HepG2 (cell line): ENCODE measurements around the gene DSTN. TPM values are rescaled to one million over a fixed set of nuclear protein-coding genes. Genes with fewer than 3 reads are reported as not detected.

Experiments
- AGO2 ChIP-seq: fragments of 200-400 bp; formaldehyde crosslinking; optimal IDR thresholded peaks from 2 replicates; pipeline ENCODE3; 2017; ENCODE audit warnings: mild to moderate bottlenecking, low read depth, low read length, moderate library complexity
- BHLHE40 ChIP-seq: IDR thresholded peaks from 2 replicates; pipeline ENCODE4 v1.6.1; 2011; ENCODE audit warnings: low read length, improper control_type of control experiment
- BRD4 ChIP-seq: sonication (generic); formaldehyde crosslinking; IDR thresholded peaks from 2 replicates; pipeline ENCODE4 v1.4.0; 2020; ENCODE audit warnings: missing genetic modification reagents
- HNF4G ChIP-seq, 2 experiments: sonication (generic) in 1 of 2; formaldehyde crosslinking in 1 of 2; IDR thresholded peaks; 2 replicates each; pipeline versions ENCODE4 v1.4.0 to v1.6.1; 2011 to 2020; ENCODE audit warnings: borderline replicate concordance in 2 of 2, low read depth in 2 of 2, mild to moderate bottlenecking in 2 of 2, low read length in 1 of 2, missing genetic modification reagents in 1 of 2, moderate library complexity in 1 of 2
- HNRNPLL ChIP-seq: fragments of 200-400 bp; formaldehyde crosslinking; IDR thresholded peaks from 2 replicates; pipeline ENCODE4 v1.6.1; 2017; ENCODE audit warnings: mild to moderate bottlenecking, low read depth, low read length; ENCODE audit not compliant: poor library complexity, severe bottlenecking
- IRF2 ChIP-seq: IDR thresholded peaks from 2 replicates; pipeline ENCODE4 v1.6.1; 2018; ENCODE audit warnings: missing genetic modification reagents, missing compliant biosample characterization
- JUN ChIP-seq: sonication (generic); formaldehyde crosslinking; IDR thresholded peaks from 2 replicates; pipeline ENCODE4 v1.4.0; 2020; ENCODE audit warnings: mild to moderate bottlenecking, missing genetic modification reagents
- JUND ChIP-seq: sonication (generic); formaldehyde crosslinking; IDR thresholded peaks from 2 replicates; pipeline ENCODE4 v1.8.0; 2022; ENCODE audit warnings: mild to moderate bottlenecking, missing genetic modification reagents
- NAIF1 ChIP-seq: sonication (generic); formaldehyde crosslinking; IDR thresholded peaks from 2 replicates; pipeline ENCODE4 v1.5.0; 2020; ENCODE audit warnings: mild to moderate bottlenecking, missing genetic modification reagents, borderline replicate concordance
- STAT5B ChIP-seq: sonication (generic); formaldehyde crosslinking; IDR thresholded peaks from 2 replicates; pipeline ENCODE4 v1.4.0; 2020; ENCODE audit warnings: missing genetic modification reagents
- TCF7 ChIP-seq: sonication (generic); IDR thresholded peaks from 2 replicates; pipeline ENCODE4 v1.6.1; 2016; ENCODE audit warnings: antibody characterized with exemption, low read depth
- TEAD2 ChIP-seq: sonication (generic); formaldehyde crosslinking; IDR thresholded peaks from 2 replicates; pipeline ENCODE4 v1.9.0; 2021; ENCODE audit warnings: missing genetic modification reagents
- WIZ ChIP-seq: sonication (generic); formaldehyde crosslinking; IDR thresholded peaks from 2 replicates; pipeline ENCODE4 v1.5.1; 2020; ENCODE audit warnings: mild to moderate bottlenecking, missing genetic modification reagents
- ZFX ChIP-seq: sonication (generic); formaldehyde crosslinking; IDR thresholded peaks from 2 replicates; pipeline ENCODE4 v1.4.0; 2020; ENCODE audit warnings: mild to moderate bottlenecking, low read depth, missing genetic modification reagents, moderate library complexity
- ZNF24 ChIP-seq: fragments of 450-650 bp; IDR thresholded peaks from 2 replicates; pipeline ENCODE4 v1.6.1; 2017; ENCODE audit warnings: antibody characterized with exemption, mild to moderate bottlenecking
- ZNF567 ChIP-seq: sonication (generic); formaldehyde crosslinking; IDR thresholded peaks from 2 replicates; pipeline ENCODE4 v1.8.1; 2023; ENCODE audit warnings: mild to moderate bottlenecking, missing genetic modification reagents, borderline replicate concordance
- ZNF775 ChIP-seq: sonication (generic); formaldehyde crosslinking; IDR thresholded peaks from 2 replicates; pipeline ENCODE4 v1.4.0; 2020; ENCODE audit warnings: missing genetic modification reagents, mild to moderate bottlenecking, moderate library complexity, borderline replicate concordance
- ZNF879 ChIP-seq: sonication (generic); formaldehyde crosslinking; IDR thresholded peaks from 2 replicates; pipeline ENCODE4 v1.8.1; 2023; ENCODE audit warnings: missing genetic modification reagents
- ZSCAN30 ChIP-seq: sonication (generic); formaldehyde crosslinking; IDR thresholded peaks from 2 replicates; pipeline ENCODE4 v1.5.0; 2020; ENCODE audit warnings: mild to moderate bottlenecking, missing genetic modification reagents
- ZSCAN31 ChIP-seq: sonication (generic); formaldehyde crosslinking; IDR thresholded peaks from 2 replicates; pipeline ENCODE4 v1.5.0; 2020; ENCODE audit warnings: low read depth, mild to moderate bottlenecking, missing genetic modification reagents
- polyA plus RNA-seq, 8 experiments: library from polyadenylated mRNA; depleted of rRNA in 3 of 8; stranded (reverse) in 7 of 8; unstranded in 1 of 8; fragments of >200 nt; fragmentation: Illumina TruSeq in 4 of 8; extraction: Trizol in 4 of 8; gene quantifications; 2 replicates each; pipeline versions ENCODE4 v1.2.1 to v1.2.3, GENCODE V29; 2011 to 2016; ENCODE audit warnings: low read depth in 4 of 8, missing spikeins in 1 of 8, mixed read lengths in 1 of 8; ENCODE audit not compliant: insufficient read depth in 1 of 8
- total RNA-seq, 5 experiments: library from RNA; depleted of rRNA; stranded (reverse); fragments of >200 nt; fragmentation: Illumina TruSeq; extraction: Trizol; gene quantifications; 2 replicates each; pipeline ENCODE4 v1.2.3, GENCODE V29; 2016; ENCODE audit warnings: low read depth in 1 of 5
- TF ChIP-seq, protein P1 (sequence below), 2 experiments: sonication (generic) in 1 of 2; formaldehyde crosslinking in 1 of 2; IDR thresholded peaks; 2 replicates each; pipeline versions ENCODE4 v1.4.0 to v1.6.1; 2016 to 2020; ENCODE audit warnings: borderline replicate concordance in 1 of 2, low read depth in 1 of 2, mild to moderate bottlenecking in 1 of 2, missing genetic modification reagents in 1 of 2
- TF ChIP-seq, protein P2 (sequence below): sonication (generic); formaldehyde crosslinking; IDR thresholded peaks from 2 replicates; pipeline ENCODE4 v1.8.1; 2023; ENCODE audit warnings: missing genetic modification reagents, inconsistent platforms, borderline replicate concordance
- TF ChIP-seq, protein P3 (sequence below): sonication (generic); formaldehyde crosslinking; IDR thresholded peaks from 2 replicates; pipeline ENCODE4 v1.4.0; 2020; ENCODE audit warnings: missing genetic modification reagents

The DSTN gene
- total and polyA plus RNA-seq, 2 of the 13 experiments (the other 11 are each of a cell fraction or from before 2014, with no cell fraction given) = 27.6 to 106 TPM

DNA sequence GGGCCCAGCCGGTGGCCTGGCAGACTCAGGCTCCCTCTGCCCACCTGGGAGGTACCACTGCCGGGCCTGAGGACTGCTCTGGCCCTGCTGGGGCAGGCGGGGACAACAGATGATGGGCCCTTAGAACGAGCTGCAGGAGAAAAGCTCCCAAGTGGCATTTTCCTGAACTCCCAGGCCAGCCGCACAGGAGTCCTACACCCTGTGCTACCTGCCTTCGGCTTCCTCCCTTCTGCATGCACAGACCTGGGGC lies 41.3 kb downstream of the DSTN start (continued):
- TF ChIP-seq, protein P1, sequence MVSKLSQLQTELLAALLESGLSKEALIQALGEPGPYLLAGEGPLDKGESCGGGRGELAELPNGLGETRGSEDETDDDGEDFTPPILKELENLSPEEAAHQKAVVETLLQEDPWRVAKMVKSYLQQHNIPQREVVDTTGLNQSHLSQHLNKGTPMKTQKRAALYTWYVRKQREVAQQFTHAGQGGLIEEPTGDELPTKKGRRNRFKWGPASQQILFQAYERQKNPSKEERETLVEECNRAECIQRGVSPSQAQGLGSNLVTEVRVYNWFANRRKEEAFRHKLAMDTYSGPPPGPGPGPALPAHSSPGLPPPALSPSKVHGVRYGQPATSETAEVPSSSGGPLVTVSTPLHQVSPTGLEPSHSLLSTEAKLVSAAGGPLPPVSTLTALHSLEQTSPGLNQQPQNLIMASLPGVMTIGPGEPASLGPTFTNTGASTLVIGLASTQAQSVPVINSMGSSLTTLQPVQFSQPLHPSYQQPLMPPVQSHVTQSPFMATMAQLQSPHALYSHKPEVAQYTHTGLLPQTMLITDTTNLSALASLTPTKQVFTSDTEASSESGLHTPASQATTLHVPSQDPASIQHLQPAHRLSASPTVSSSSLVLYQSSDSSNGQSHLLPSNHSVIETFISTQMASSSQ (IDR thresholded peaks at IDR 0.05; ENCODE audit: low read depth) = no peak
- TF ChIP-seq, protein P1 (CRISPR knock-in tag; IDR thresholded peaks at IDR 0.05; ENCODE audit: borderline replicate concordance) = 0 out of 2 replicates have a peak, but pooled peaks have one; percentile 37
- TF ChIP-seq STAT5B = no peak
- no peak for TF ChIP-seq TEAD2
- TF ChIP-seq, protein P2, sequence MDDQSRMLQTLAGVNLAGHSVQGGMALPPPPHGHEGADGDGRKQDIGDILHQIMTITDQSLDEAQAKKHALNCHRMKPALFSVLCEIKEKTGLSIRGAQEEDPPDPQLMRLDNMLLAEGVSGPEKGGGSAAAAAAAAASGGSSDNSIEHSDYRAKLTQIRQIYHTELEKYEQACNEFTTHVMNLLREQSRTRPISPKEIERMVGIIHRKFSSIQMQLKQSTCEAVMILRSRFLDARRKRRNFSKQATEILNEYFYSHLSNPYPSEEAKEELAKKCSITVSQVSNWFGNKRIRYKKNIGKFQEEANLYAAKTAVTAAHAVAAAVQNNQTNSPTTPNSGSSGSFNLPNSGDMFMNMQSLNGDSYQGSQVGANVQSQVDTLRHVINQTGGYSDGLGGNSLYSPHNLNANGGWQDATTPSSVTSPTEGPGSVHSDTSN (CRISPR knock-in tag) = no peak
- no peak for TF ChIP-seq TCF7
- TF ChIP-seq WIZ (CRISPR knock-in tag) = no peak
- no peak for TF ChIP-seq JUN
- TF ChIP-seq, protein P3, sequence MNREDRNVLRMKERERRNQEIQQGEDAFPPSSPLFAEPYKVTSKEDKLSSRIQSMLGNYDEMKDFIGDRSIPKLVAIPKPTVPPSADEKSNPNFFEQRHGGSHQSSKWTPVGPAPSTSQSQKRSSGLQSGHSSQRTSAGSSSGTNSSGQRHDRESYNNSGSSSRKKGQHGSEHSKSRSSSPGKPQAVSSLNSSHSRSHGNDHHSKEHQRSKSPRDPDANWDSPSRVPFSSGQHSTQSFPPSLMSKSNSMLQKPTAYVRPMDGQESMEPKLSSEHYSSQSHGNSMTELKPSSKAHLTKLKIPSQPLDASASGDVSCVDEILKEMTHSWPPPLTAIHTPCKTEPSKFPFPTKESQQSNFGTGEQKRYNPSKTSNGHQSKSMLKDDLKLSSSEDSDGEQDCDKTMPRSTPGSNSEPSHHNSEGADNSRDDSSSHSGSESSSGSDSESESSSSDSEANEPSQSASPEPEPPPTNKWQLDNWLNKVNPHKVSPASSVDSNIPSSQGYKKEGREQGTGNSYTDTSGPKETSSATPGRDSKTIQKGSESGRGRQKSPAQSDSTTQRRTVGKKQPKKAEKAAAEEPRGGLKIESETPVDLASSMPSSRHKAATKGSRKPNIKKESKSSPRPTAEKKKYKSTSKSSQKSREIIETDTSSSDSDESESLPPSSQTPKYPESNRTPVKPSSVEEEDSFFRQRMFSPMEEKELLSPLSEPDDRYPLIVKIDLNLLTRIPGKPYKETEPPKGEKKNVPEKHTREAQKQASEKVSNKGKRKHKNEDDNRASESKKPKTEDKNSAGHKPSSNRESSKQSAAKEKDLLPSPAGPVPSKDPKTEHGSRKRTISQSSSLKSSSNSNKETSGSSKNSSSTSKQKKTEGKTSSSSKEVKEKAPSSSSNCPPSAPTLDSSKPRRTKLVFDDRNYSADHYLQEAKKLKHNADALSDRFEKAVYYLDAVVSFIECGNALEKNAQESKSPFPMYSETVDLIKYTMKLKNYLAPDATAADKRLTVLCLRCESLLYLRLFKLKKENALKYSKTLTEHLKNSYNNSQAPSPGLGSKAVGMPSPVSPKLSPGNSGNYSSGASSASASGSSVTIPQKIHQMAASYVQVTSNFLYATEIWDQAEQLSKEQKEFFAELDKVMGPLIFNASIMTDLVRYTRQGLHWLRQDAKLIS (CRISPR knock-in tag) = no peak
- TF ChIP-seq ZSCAN31 (CRISPR knock-in tag) = no peak
- no peak for TF ChIP-seq IRF2 (CRISPR knock-in tag)
- no peak for TF ChIP-seq ZNF567 (CRISPR knock-in tag)
- no peak for TF ChIP-seq JUND (CRISPR knock-in tag)
- no peak for TF ChIP-seq HNF4G (IDR thresholded peaks at IDR 0.05; ENCODE audit: borderline replicate concordance, low read depth, low read length)
- TF ChIP-seq HNF4G (CRISPR knock-in tag; IDR thresholded peaks at IDR 0.05; ENCODE audit: borderline replicate concordance, low read depth) = no peak
- TF ChIP-seq ZNF775 (CRISPR knock-in tag) = no peak
- TF ChIP-seq ZNF24 = no peak
- TF ChIP-seq AGO2 = no peak
- TF ChIP-seq BRD4 (CRISPR knock-in tag) = 0 out of 2 replicates have a peak, but pooled peaks have one; percentile 3
- no peak for TF ChIP-seq ZNF879 (CRISPR knock-in tag)
- no peak for TF ChIP-seq ZFX (CRISPR knock-in tag)
- TF ChIP-seq HNRNPLL = peak; percentile 12
- TF ChIP-seq NAIF1 (CRISPR knock-in tag) = no peak
- no peak for TF ChIP-seq ZSCAN30 (CRISPR knock-in tag)
- 0 out of 2 replicates have a peak, but pooled peaks have one; percentile 24 for TF ChIP-seq BHLHE40
